Measurements from ENCODE around the gene ANXA2.

DNA sequence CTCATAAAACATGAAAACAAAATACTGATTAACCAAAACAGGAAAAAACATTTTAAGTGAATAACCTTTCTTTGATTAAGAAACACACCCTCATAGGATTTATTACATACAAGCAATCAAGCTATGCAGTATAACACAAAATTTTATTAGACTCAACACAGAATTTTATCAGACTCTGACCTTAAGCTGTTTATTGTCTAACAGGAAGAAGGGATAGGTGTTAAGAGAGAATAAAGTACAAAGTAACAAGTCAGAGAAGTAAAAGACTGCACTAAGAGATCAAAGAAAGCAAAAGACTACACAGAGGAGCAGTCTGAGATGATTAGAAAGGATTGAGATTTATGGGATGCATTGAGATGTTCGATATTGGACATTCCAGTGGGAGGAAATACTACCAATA lies 43.5 kb upstream of the ANXA2 start:
- TF ChIP-seq ZFP3 (CRISPR knock-in tag; IDR thresholded peaks at IDR 0.05) (no peak), OSR1 (CRISPR knock-in tag; IDR thresholded peaks at IDR 0.05) (no peak), ESRRG (CRISPR knock-in tag; IDR thresholded peaks at IDR 0.05) (no peak), ZNF70 (CRISPR knock-in tag; IDR thresholded peaks at IDR 0.05) (no peak), RARB (CRISPR knock-in tag; IDR thresholded peaks at IDR 0.05) (no peak), ZC3H10 (CRISPR knock-in tag; IDR thresholded peaks at IDR 0.05) (no peak), ZFP30 (CRISPR knock-in tag; IDR thresholded peaks at IDR 0.05) (no peak), ARNTL (CRISPR knock-in tag; IDR thresholded peaks at IDR 0.05; ENCODE audit: borderline replicate concordance, low read depth) (no peak), SNAI2 (CRISPR knock-in tag; IDR thresholded peaks at IDR 0.05) (no peak), GLIS3 (CRISPR knock-in tag; IDR thresholded peaks at IDR 0.05) (no peak), TCF4 (CRISPR knock-in tag; IDR thresholded peaks at IDR 0.05; ENCODE audit: borderline replicate concordance) (no peak)
- TF ChIP-seq, protein P1, sequence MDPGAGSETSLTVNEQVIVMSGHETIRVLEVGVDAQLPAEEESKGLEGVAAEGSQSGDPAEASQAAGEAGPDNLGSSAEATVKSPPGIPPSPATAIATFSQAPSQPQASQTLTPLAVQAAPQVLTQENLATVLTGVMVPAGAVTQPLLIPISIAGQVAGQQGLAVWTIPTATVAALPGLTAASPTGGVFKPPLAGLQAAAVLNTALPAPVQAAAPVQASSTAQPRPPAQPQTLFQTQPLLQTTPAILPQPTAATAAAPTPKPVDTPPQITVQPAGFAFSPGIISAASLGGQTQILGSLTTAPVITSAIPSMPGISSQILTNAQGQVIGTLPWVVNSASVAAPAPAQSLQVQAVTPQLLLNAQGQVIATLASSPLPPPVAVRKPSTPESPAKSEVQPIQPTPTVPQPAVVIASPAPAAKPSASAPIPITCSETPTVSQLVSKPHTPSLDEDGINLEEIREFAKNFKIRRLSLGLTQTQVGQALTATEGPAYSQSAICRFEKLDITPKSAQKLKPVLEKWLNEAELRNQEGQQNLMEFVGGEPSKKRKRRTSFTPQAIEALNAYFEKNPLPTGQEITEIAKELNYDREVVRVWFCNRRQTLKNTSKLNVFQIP (CRISPR knock-in tag; IDR thresholded peaks at IDR 0.05; ENCODE audit: borderline replicate concordance, low read depth) = no peak
- TF ChIP-seq, protein P2, sequence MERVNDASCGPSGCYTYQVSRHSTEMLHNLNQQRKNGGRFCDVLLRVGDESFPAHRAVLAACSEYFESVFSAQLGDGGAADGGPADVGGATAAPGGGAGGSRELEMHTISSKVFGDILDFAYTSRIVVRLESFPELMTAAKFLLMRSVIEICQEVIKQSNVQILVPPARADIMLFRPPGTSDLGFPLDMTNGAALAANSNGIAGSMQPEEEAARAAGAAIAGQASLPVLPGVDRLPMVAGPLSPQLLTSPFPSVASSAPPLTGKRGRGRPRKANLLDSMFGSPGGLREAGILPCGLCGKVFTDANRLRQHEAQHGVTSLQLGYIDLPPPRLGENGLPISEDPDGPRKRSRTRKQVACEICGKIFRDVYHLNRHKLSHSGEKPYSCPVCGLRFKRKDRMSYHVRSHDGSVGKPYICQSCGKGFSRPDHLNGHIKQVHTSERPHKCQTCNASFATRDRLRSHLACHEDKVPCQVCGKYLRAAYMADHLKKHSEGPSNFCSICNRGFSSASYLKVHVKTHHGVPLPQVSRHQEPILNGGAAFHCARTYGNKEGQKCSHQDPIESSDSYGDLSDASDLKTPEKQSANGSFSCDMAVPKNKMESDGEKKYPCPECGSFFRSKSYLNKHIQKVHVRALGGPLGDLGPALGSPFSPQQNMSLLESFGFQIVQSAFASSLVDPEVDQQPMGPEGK (CRISPR knock-in tag; IDR thresholded peaks at IDR 0.05; ENCODE audit: borderline replicate concordance) = no peak
- TF ChIP-seq, protein P3, sequence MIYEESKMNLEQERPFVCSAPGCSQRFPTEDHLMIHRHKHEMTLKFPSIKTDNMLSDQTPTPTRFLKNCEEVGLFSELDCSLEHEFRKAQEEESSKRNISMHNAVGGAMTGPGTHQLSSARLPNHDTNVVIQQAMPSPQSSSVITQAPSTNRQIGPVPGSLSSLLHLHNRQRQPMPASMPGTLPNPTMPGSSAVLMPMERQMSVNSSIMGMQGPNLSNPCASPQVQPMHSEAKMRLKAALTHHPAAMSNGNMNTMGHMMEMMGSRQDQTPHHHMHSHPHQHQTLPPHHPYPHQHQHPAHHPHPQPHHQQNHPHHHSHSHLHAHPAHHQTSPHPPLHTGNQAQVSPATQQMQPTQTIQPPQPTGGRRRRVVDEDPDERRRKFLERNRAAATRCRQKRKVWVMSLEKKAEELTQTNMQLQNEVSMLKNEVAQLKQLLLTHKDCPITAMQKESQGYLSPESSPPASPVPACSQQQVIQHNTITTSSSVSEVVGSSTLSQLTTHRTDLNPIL (CRISPR knock-in tag; IDR thresholded peaks at IDR 0.05; ENCODE audit: low read depth) = no peak

Measured in SK-N-SH treated with all-trans-retinoic acid at 6 μM for 48 hours (cell line).